ENCODE results near the gene CCDC88C. TPM values are rescaled to one million over a fixed set of nuclear protein-coding genes. Genes with fewer than 3 reads are reported as not detected.

The CCDC88C gene
- total RNA-seq, 1 donor: under 0.01 TPM

GRCh38 chr14:91299121-91300115 is 118.2 kb downstream of the CCDC88C start:
- no peak overlapping the region for H3K4me3 ChIP-seq (ENCODE audit: low read depth, low read length)
- no peak for DNase-seq (ENCODE audit: low read depth)
- TF ChIP-seq CTCF (IDR thresholded peaks at IDR 0.05; ENCODE audit: insufficient read depth, low read length): no peak

- peak; percentile 49 for DNase-seq (ENCODE audit: low read depth)
- TF ChIP-seq CTCF (IDR thresholded peaks at IDR 0.05; ENCODE audit: insufficient read depth, low read length): no peak
- peak overlapping the region; percentile 22 for H3K4me3 ChIP-seq (ENCODE audit: low read depth, low read length)
Measured at GRCh38 chr14:91298576-91298975, 119.0 kb downstream of the CCDC88C start.

- no peak overlapping the region for H3K4me3 ChIP-seq (ENCODE audit: low read depth, low read length)
- no peak for DNase-seq (ENCODE audit: low read depth)
- TF ChIP-seq CTCF (IDR thresholded peaks at IDR 0.05; ENCODE audit: insufficient read depth, low read length): no peak
Measured at GRCh38 chr14:91297081-91297711, 120.4 kb downstream of the CCDC88C start.

GRCh38 chr14:91295851-91296796 is 121.5 kb downstream of the CCDC88C start:
- no peak overlapping the region for H3K4me3 ChIP-seq (ENCODE audit: low read depth, low read length)
- DNase-seq (ENCODE audit: low read depth): no peak
- no peak for TF ChIP-seq CTCF (IDR thresholded peaks at IDR 0.05; ENCODE audit: insufficient read depth, low read length)

GRCh38 chr14:91295276-91295845 is 122.3 kb downstream of the CCDC88C start:
- no peak overlapping the region for H3K4me3 ChIP-seq (ENCODE audit: low read depth, low read length)
- DNase-seq (ENCODE audit: low read depth): no peak

More at GRCh38 chr14:91295276-91295845, 122.3 kb downstream of the CCDC88C start:
- TF ChIP-seq CTCF (IDR thresholded peaks at IDR 0.05; ENCODE audit: insufficient read depth, low read length): no peak

Measured in fibroblast of the aortic adventitia (primary cell).